Right kidney (tissue), 1 donor: Measurements from ENCODE around the gene ZBTB7C.

Source experiments
- DNase-seq: peaks from one replicate; pipeline ENCODE4 v3.0.0-alpha.2; 2016

The ZBTB7C gene

DNA sequence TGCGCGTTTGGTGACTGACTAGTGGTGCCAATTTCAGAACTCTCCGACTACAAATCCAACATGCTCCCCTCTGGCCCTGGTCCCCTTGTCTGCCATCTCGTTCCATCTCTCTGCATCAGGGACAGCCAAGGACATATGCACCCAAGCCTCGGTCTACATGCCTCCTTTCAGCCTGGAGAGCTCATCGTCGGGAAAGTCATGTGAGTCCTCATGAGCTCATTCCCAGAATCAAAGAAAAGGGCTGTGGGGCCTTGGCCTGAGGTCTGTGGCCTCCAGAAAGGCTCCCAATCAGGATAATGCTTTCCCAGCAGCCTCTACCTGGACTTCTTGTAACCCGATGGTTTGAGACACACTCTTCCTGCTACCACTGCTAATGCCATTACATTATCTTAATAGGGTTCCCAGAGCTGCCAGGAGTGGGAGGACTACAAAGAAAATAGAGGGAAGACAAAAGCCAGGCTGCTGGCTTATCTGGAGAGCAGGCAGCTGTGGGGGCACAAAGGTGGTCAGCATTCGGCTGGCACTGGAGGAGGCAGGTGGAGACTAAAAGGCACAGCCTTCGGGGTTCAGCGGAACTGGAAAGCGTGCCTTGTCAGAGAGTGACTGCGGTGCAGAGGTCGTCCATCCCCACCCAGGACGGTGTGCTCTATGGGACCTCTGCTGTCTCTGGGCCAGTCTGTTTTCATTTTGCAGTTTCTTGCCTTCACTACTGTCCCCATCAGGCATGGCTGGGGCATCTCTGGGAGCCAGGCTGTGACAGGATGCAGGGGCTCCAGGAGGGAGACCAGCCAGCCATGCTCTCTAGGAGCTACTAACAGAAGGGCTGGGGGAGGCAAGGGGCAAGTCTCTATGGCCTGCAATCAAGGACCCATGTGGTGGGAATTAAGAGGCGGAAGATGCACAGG is 374.3 kb downstream of the ZBTB7C start:
- DNase-seq = no peak

DNA sequence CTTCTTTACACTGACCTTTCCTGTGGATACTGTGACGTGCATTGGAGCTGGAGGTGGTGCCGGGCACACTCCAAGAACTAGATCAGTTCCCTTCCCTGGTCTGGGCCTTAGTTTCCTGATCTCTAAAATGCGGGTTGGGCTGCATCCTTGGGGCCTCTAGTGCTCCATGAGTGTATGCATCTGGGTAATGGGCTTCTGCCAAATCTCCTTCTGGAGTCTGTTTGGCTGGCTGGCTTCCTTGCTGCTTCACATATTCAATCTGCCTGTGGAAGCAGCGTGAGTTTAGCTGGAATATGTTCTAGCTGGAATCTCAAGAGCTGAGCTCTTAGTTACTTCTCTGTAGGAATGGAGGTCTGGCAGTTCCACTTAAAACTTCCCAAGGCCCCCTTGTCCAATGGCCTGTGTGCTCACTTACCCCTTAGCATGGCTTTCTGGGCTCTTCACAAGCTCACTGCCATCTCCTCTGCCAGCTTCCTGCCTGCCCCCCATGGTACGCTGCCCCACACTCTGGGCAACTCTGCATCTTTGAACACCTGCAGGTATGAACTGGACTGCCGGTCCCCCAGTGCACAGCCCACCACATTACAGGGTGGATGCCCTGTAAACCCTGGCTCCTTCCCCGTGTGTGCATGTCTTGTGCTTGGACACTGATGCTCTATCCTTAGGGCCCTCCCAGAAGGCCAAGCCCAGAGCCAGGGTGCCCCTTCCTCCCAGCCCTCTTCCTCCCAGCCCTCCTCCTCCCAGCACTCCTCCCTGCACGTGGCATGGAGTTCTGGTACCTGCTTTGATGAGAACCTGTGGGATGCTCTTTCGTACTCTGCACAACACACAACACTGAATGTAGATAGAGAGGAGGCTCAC is 375.2 kb downstream of the ZBTB7C start:
- no peak for DNase-seq

DNA sequence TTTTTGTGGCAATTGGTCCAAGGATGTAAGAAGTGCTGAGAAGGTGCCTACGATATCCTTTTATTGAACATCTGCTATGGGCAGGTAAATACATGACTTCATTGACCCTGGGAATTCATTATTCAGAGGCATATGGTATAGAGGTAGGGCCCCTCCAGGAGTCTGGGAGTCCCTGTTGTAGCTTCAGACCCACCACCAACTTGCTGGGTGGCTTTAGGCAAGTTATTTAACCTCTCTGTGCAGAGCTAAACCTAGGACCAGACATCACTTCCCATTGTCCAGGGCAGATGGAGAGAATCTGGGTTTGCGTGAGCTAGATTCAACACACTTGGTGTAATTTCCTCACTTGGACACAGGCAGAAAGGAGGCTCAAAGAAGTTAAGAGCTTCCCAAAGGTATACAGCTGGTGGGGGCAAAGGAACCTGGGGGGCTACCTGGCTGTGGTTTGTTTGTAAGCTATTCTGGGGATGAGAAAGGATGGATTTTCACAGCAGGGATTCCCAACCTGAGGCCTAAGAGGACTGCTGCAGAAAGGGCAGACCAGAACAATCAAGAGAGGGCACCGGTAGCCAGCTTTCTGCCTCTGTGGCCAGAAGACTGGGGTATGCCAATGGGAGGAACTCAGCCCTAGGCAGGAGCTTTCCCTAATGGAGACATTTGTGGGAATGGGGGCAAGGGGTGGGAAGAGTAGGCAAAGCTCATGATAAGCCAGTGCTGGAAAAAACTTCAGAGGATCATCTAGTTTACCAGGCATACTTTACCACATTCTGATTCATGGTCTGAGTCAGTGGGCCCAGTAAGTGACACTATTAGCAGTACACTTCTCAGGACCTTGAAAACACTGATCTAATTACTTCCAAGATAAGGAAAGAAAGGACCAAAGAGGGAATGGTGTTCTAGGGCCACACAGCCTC is 376.1 kb downstream of the ZBTB7C start:
- no peak for DNase-seq

DNA sequence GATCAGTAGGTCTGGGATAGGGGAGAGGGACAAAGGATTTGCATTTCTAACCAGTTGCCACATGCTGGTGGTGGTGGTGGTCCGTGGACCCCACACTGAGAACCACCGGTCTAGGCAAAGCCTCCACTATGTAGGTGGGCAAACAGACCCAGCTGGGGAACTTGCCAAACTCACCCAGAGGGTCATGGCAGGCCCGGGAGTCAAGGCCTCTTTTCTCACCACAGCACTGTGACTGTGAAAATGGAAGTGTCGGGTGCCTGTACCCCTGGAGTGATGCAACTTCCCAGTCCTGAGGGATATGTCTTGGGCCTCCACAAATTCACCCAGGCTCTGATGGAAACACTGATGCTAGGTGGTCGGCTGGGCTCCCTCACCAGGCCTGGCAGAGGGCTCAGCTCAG is 377.5 kb downstream of the ZBTB7C start:
- no peak for DNase-seq

DNA sequence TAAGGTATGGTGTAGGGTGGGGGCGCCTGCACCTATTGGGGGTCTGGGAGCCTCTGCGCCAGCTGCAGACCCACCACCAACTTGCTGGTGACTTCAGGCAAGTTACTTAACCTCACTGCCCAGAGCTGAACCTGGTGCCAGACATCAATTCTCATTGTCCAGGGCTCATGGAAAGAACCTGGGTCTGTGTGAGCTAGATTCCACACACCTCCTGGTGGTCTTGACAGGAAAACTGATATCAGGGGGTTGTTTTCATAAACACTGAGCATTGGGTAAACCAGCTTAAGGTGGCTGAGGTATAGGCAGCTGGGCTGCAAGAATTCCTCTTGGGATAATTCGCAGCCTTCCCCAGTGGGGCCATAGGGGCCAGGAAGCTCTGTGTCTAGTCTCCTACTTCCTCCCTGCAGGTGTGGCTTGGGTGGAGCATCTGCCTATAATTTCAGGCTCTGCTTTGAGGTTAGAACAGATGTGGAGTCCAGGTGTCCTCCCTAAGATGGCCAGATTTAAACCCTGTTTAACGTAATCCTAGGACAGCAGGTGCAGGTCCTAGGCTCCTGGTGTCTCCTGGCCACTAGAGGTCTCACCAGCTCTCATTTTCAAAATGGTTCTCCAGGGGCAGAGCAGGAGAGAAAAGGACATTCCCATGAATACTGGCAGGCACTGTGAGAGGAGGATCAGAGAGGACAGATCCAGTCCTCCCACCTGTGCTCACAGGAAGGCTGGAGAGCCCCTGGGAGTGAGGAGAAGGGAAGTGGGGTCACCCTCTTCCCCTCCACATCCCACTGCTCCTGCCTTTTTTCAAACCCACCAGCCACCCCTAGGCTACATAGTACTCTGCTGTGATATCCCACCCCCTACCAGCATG is 378.3 kb downstream of the ZBTB7C start:
- DNase-seq = peak; percentile 57

DNA sequence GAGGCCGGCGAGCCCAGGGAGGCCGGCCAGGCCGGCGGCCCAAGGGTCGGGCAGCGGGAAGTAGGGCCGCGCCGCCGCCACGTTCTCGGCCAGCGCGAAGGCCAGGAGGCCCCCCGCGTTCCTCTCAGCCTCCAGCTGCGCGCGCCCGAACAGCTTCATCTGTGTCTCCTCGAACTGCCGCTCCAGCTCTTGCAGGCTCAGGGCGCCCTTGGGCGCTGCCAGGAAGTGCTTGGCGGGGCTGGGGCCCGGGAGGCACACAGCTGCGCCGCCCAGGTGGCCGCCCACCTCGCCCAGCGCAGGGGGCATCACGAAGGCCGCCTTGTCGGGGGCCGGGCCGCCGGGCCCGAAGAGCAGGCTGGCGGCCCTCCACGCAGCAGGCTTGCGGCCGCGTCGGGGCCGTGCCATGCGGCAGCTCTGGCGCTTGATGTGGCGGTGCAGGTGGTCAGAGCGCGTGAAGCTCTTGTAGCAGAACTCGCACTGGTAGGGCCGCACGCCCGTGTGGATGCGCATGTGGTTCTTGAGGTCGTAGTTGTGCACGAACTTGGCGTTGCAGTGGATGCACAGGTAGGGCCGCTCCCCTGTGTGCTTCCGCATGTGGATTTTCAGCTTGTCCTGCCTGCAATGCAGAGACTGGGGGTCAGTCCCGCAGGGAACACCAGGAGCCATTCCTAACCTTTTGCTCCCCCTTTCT is 379.7 kb downstream of the ZBTB7C start:
- DNase-seq = no peak

DNA sequence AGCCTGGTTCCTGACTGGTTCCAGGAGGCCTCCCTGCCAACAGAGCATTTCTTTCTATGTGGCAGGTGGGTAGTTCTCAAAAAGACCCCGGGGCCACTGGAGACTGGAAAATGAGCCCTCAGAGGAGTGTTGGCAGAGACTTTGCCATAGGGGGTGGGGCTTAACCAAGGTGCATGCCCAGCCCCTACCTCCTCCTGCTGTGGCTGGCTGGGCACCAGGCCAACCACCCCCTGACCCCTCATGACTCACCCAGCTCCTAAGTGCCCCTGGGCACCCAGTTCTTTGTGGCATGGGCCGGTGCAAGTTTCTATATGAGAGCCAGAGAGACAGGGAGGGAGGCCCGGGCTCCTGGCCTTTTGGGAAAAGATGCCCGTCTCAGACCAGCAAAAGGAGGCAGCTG is 380.5 kb downstream of the ZBTB7C start:
- no peak for DNase-seq

DNA sequence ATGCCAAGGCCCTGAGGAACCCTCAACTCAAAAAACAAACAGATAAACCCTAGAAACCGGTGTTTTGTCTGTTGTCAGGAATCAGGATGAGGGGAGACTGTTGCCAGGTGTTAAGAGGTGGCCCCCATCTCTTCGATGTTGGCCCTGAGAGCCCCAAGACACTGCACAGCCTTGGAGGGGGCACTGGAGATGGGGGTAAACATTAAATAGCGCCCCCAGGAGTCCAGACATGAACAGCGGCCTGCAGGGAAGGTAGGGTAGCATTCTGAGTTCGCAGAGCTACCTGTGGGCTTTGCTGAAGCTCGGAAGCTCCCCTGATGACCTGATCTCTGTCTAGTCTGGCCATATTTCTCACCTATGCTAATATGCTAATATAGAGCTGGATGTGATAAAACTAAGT is 381.1 kb downstream of the ZBTB7C start:
- no peak for DNase-seq

DNA sequence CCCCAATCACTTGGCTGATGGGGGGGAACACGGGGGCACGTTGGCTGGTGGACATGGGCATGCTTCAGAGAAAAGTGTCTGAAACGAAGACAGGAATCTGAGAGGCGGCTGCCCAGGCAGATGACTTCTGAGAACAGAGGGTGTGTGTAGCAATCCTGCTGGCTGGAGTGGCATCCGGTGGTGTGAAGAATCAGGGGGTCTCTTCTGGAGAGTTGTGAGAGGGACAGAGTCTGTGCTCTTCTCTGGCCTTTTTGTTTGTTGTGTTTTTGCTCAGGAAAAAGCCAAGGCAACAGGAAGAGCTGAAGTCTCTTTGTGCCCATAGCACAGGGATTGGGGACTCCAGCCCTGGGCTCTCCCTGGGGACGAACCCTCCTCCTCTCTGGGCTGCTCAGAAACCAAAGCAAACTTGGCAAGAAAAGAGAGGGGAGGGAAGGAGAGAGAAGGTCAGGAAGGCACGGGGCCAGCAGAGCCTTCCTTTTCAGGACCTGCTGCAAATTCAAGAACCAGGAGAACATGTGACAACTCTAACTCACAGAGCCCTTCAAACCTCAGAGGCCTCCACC is 381.7 kb downstream of the ZBTB7C start:
- DNase-seq = no peak

DNA sequence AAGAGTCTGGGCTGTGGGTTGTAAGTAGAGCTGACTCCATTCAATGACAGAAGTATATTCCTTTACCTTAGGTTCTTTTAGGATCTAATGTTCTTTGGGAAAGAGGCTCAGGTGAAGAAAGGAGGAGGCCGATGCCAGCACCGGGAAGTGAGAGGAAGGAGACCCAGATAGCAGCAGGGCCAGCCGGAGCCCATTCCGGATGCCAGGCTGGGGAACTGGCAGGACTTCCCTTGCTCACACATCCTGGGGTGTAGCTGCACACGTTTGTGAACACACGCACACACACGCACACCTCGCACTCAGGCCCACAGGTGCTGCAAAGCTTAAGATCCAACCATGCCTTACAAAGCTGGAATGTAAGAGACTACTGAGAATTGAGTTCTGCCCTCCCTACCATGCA is 383.0 kb downstream of the ZBTB7C start:
- DNase-seq = no peak

DNA sequence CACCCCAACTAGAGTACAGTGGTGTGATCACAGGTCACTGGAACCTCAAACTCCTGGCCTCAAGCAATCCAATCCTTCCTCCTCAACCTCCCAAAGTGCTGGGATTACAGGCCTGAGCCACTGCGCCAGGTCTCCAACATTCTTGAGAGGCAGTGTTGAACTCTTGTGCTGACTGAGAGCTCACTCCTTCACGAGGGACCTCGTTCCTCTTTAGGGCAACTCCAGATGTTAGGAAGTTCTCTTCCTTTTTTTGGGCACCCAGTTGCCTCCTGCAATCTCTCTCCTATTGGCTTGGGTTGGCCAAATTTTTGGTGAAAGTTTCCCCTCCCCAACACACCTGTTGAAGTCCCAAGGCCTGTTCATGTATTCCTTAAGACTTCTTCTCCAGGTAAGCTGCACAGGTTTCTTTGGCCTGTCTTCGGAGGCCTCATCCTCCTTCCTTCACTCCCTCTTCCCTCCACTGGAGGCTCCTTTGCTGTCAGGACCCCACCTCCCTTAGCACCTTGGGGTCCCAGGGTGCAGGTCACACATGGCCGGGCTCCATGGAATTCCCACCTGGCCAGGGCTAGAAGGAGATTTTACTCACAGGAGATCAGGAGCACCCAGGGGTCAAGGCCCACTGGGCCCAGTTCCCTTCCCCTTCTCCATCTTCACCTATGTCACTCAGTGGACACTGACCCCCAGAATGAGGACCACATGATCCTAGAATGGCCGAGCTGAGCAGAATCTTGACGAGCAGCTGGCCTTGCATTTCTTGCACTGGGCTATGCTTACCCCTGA is 384.1 kb downstream of the ZBTB7C start:
- DNase-seq = no peak

DNA sequence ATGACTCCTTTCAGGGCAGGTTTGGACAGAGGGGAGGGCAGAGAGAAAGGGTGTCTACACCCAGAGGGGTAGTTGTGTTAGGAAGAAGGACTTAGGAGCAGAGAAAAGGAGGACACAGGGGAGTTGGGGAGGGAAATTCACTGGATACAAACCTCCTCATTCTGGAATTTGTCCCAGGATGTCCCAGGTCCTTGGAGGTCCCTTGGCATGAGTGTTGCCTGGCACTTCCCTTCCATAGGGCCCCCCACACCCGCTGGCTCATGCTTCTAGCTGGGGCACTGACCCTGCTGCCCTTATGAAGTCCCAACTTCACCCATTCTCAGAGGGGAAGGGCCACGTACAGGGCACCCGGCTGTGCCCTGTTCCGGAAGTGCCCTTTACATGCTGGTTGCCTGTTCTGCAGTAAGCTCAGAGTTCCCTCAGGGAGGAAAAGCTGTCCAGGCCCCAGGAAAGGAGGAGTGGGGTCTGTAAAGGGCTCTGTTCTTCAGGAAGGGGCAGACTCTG is 385.1 kb downstream of the ZBTB7C start:
- no peak for DNase-seq

DNA sequence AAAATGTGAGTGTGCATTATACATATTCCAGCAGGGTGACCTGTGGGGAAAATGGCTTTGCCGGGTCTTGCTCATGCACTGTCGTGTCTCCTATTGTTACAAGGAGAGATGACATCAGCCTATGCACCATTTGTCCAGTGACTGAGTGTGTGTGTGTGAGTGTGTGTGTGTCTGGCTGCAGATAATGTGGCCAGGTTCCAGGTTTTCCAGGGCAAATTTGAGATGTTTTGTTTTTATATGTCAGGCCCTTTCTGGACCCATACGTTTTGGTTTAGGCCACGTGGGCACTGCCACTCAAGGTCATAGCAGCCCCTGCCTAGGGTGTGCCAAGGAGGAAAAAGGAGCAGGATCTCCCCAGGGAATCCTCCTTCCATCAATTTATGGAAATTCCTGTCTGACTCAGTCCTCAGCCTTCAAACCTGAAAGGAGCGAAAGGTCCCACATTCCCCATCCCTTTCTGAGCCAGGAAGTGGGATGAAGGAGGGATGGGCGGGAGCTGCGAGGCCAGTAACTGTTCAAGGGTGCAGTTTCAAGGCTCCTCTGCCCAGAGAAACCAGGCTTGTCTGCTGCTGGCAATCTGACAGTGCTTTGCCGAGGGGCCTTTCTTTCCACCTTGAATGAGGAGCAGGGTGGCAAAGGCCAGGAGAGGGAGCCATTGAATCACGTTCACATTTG is 385.7 kb downstream of the ZBTB7C start:
- peak; percentile 57 for DNase-seq

DNA sequence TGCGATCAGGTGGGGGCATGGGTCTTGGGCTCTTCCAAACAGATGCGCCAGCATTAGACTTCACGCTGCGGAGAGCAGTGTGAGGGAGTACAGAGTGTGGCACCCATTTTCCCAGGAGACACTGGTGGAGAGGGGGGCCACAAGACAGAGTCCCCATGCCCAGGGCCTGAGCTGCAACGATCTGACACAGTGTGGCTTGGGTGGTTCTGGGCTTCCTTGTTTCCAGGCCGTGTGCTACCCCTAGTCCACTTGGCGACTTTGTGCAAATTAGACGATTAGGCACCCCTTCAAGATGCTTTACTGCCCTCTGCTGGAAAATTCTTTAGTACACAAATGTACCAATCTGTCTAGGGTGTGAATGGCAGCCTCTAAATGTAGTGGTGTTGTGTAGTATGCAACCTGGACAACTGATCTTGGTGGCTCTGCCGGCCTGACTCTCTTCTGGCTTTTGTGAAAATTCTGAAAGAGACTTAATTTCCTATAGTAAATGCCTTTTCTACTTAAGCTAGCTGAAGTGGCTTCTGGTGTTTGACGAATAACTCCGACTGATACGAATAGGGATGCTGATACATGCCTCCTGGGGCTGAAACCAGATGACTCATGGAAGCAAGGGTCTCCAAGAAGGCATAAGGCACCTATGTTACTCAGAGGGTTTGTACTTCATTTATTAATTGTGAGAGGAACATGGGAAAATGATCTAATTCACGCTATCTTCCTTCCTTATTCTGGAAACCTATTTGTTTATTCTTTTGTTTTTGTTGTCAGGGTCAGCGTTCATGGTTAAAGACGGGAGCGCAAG is 386.5 kb downstream of the ZBTB7C start:
- DNase-seq = no peak

DNA sequence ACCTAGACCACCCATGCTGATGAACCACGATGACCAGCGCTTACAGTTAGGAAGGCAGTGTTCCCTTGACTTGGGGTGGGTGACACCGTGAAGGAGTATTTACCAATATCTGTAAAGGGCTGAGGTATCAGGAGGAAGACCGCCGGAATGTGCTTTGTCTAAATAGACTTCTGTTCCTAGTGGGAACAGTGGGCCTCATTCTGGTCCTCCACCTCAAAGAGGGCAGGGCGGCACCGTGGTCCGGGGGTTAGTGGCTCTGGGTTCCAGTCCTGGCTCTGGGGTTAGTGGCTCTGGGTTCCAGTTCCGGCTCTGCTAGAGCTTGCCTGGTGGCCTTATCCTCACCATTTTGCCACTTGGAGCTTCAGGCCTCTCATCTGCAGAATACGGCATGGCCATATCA is 387.2 kb downstream of the ZBTB7C start:
- DNase-seq = no peak

DNA sequence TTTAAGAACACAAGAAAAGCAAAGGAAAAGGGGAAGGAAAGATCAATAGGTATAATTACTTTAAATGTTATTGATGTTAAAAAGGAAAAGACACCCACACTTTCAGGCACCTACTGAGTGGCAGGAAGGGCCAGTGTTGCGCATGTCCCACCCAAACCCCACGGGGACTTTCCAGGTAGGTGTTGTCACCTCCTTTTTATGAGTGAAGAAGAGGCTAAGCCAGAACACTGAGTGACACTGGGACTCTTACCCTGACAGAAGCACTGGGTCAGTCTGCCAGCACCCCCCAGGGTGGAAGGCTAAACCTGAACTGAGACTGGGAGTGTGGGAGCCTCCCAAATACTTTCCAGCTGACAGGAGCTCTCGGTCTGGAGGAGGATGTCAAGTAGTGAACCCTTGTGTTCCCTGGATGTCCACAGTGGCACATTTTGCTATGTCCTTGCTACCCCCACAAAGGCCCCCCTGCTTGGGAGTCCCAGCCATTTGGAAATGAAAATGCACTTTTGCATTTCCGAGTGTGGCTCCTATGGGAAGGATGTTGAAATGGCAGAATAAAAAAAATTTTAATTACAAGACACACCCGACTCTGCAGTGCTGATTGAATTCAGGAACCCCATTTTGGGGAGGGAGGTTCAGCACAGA is 387.8 kb downstream of the ZBTB7C start:
- peak; percentile 25 for DNase-seq
